Measurements from ENCODE around the gene AOPEP.

The AOPEP gene

DNA sequence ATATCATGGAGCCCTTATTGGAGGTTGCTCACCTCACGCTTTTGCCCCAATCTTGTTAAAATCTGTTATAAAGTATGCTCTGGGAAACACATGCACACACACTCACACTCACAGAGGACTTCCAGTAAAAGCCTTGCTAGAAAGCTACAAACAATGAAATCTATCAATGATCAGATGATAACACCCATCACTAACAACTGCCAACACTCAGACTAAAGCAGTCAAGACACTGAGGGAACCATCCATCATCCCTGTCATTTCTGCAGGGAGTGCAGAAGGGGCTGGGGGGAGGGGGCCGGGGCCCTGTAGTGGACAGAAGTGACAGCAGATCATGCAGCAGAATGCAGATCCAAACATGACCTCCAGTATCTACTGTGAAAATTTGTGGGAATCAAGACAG, 179.1 kb downstream of the AOPEP start:
- no peak for DNase-seq

DNA sequence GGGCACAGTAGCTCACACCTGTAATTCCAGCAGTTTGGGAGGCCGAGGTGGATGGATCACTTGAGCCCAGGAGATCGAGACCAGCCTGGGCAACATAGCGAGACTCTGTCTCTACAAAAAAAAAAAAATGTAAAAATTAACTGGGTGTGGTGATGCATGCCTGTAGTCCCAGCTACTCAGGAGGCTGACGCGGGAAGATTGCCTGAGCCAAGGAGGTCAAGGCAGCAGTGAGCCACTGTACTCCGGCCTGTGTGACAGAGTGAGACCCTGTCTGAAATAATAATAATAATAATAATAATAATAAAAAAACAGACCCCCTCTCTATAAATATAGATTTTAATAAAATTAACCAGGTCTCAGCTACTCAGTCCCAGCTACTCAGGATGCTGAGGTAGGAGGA, 179.7 kb downstream of the AOPEP start:
- DNase-seq = no peak

DNA sequence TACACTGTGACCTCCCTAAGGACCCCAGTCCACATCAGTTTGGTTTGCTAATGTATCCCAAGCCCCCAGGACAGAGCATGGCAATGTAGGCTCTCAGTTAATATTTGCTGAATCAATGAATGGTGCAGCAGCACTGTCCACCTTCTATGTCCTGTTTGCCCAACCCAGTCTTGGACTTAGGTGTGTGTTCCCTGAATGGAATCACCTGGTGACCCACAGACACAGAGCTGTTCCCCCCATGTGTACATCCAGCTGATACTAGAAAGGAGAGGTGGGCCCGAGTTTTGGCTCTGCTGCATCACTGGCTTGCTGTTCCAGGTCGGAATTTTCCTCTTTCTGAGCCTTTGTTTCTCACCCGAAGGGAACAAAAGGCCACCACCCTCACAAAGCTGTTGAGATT, 180.2 kb downstream of the AOPEP start:
- no peak for DNase-seq

DNA sequence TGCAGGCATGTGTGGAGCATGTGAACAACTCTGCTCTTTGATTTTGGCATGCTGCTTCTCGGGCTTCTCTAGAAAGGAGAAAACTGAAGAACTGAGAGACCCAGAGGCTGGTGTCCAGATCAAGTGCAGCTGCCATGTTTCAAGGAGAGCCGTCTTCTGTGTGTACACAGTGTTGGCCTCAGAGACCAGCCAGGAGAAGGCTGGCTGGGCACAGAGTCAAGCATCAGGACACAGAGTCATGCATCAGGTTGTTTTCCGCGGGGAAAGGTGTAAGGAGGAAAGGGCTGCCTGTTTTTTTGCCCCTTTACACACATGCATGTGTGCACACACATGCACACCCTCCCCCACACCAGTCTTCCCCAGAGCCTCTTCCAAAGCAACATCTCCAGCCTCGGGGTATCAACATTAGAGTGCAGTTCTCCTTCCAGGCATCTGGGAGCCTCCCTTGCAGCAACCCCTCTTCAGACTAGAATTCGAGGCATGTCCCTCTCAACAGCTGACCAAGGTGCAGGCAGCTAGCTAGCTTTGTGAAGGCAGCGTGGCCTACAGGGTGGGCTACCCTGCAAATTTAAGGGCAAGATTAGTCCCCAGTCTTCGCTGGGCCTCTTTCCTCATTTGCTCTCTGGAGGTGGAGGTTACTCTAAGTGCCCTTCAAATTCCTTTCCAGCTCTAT, 180.9 kb downstream of the AOPEP start:
- no peak for DNase-seq

DNA sequence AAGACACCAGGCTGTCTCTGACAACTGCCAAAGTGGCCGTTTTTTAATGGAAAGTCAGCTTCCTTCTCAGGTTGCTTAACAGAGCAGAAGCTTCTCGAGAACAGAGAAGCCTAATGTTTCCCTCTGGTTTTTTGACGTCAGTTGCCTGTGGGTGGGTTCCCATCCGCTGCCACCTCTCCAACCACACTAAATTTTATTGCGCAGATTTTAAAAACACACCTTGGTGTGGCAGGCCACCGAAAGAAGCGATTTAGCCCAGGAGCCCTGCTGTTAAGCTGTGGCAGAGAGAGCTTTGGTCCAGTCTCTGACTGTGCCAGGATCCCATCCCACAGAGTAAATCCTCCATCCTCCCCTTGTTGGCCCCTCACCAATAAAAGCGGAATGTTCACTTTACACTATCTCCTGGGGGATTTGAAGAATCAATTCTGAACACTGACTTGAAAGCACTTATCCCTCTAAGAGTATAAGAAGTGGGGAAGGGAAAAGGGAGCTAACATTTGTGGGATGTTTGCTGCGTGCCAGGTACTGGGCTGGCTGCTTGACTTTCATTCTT, 181.6 kb downstream of the AOPEP start:
- DNase-seq = no peak

DNA sequence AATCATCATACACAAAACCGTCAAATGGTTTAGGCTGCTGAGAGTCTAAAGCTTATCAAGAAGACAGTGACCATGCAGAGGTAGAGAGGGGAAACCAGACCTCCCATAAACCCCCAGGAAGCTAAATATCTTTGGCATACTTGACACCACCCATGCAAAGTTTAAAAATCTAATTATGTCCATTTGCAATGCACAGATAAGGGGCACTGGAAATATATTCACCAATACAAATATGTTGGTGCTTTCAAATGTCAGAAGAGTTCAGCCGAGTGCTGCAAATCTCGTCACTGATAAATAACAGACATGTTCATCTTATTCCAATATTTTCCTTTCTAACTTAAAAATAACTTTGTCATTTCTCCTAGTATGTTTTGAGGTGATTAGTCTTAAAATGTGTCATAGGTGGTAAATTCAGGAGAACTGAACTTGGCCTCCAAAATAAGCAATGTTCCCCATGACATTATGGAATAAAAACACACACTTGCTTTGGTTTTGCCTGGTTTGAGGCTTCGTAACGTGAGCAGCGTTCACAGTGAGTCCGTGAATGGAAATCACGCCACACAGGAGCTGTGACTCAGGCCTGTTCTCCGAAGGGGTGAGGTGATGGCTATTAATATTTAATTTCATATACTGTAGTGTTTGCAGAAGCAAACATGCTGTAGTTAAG, 182.2 kb downstream of the AOPEP start:
- DNase-seq = no peak

DNA sequence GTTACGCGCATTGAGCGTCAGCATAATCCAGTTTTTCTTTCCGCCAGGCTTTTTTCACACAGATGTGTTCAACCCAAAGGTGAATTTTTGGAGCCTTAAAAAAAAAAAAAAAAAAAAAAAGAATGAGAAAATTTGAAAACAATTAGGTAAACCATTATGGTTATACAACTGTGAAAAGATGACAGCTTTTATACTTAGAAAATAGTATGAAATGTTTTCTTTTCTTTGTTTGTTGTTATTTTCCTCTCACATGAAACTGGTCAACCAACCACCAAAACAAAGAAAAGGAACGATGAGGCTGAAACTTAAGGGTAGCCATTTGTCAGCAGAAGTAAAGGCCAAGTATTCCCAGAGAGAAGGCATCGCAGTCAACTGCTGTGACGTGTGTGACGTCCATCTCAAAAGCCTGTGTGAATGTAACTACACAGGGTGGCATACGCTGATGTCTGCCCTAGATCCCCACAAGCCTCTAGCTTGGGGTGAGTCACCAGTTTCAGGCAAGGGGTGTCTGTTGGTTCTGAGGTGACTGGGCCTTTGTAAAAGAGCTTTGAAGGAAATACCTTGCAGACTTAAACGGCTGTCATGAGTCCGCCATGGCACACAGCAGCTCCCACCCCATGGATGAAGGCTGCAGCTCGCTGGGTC, 182.9 kb downstream of the AOPEP start:
- no peak for DNase-seq

DNA sequence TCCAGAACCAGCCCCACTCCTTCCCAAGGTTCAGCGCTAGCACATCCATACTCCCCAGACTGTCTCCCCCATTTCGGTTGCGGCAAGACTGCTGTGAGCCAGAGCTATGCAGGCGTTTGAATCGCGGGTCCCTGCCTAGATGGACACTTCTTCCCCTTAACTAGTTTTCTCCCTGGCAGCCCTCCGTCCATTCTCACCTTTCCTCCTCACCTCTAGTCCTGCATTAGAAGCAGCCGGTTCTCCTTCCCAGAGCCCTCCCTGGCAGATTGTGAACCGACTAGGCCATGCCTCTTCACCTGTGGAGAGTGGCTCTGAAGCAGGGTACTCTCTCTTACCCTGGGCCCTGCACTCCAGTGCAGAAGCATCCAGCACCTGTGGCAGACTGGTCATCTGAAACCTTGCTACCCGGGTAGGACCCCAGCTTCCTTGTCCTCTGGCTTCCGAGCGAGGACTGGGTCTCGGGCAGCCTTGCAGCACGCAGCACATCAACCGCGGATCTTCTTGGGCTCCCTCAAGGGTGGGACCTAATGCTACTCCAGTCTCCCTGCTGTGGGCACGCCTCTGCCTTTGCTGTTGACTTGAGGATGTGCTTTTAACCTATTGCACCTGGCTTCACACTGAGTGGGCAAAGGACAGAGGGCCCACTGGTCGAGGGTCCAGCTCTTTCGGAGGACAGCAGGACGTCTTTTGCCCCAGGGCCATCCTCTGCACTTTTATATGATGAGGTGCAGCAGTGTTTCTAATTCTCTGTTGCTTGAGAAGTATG, 183.6 kb downstream of the AOPEP start:
- no peak for DNase-seq

DNA sequence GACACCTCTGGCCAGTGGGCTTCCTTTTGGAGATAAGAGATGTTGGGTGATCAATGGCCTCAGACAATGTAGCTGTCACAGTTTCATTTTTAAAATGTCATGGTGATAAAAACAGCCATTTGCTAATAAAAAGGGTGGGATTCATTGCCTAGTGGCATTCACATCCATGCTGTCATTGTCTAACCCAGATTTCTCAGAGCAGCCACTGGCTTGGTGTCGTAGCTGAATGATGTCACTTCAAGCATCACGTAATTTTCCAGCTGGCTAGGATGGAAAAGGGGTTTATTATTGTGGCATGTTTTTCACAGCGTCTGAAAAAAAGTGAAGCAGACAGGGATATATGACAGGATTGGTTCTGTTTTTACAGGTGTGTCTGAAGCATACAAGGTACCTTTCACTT, 184.7 kb downstream of the AOPEP start:
- no peak for DNase-seq

DNA sequence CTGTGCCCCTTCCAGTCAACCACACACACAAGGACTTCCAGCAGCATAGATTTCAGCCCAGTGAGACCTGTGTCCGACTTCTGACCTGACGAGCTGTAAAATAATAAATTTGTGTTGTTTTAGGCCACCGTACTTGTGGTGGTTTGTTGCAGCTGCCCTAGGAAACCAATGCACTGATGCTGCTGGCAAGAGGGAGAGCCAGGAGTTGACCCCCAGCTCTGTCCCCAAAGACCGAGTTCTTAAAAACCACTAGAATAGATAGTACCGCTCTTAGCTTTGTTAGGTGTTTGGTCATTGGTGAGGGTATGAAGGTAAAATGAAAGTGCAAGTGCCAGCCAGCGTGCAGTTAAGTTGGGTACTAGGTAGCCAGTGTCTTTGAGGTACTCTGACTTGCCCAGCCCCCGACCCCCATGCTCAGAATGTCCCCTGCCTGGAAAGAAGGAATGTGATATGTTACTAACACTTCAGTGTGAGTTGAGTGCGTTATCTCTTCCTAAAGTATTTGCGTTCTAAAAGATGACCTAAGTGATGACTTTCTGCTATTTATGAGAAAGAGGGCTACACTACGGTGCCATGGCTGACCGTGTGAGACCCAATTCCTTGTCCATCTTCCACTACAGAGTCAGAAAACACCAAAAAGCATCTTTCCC, 185.6 kb downstream of the AOPEP start:
- no peak for DNase-seq

DNA sequence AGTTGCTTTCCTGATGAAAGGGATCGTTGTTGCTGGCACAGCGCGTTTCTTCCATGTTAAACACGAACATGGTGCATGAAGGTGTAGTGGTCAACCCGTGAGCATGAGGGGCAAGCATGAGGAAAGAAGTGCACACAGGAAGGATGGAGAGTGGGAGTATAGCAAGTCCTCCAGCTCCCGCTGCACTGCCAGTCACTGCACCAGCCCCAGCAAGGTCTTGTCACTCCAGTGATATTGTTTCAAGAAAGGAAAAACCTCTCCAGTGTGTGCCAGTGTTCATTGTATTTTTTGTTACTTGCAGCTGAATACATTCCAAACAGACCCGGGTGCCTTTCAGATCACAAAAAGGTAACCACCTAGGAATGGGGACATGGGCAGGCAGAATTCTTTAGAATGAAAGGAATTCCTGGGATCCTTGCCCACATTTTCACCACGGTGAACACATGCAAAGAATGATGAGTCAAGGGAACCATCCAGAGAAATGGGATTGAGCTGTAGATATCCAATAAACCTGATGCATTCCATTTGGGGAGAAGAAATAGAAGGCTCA, 186.3 kb downstream of the AOPEP start:
- DNase-seq = no peak

DNA sequence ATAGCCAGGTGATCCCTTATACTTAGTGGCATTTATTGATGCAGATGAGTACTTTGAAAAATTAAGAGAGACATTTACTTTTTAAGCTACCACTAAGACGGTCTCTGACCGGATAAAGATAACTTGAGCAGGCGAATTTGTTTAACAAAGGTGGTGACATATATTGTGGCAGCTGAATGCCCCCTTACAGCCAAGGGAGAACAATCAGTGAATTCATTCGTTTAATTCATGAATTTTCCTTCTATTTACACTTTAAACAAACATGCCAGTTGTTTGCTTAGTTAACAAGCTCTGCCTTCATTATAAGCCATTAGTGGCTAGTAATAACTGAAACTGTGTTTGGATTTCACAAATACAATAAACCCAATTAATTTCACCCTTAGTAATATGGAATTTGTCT, 187.1 kb downstream of the AOPEP start:
- DNase-seq = no peak

DNA sequence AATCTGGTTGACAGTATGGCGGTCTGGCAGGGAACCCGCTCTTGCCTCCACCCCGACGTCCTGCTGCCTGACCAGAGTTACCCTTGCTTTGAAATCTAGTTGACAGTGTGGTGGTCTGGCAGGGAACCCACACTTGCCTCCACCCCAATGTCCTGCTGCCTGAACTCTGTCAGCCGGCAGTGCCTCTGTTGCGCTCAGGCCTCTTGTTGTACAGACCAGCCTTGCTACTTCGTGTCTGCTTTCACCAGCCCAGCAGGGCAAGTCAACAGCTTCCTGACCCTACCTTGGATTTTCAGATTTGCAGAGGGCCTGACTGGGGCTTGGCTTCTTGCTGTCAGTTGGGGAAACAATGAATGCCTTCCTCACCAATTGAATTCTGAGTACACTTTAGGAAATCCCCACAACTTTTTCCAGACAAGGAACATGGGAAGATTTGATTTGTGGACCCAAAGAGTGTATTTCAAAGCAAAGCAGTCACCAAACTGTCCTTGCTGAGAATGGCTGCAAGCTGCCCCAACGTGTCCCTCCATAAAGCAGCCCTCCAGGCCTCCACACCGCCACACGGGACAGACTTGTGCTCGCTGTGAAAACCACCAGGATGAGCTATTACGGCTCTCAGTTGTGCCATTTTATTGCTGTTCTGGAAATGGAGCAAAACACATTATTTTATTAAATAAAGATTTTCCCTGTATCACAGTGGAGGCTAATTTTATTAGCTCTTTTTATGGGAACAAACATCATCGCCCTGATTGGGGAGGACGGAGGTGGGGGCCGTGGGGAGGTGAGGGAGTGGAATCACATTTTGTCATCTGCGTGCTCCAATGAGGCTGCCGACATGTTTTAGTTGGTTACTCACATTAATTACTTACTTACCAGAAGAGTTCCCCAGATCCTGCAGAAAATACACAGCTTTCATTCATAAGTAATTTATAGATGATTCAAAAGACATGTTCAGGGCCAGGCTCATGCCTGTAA, 189.3 kb downstream of the AOPEP start:
- DNase-seq = no peak

DNA sequence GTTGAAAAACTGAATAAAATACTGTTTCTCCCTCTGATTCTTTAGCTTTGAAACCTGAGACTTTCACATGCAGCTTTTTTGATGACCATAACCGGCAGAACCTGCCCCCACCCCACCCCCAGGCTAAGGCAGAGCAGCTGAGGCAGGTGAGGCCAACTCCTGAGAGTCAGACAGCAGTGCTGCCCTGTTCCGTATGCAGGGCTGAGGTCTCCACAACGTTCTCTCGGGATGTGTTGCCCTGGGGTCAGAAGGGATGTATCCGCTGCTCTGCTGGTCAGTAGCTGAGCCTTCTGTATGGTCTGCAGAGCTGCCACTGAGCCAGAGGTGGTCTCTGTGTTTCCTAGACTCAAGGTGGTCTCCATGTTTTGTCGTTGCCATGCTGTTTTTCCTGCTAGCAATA, 190.5 kb downstream of the AOPEP start:
- DNase-seq = no peak

DNA sequence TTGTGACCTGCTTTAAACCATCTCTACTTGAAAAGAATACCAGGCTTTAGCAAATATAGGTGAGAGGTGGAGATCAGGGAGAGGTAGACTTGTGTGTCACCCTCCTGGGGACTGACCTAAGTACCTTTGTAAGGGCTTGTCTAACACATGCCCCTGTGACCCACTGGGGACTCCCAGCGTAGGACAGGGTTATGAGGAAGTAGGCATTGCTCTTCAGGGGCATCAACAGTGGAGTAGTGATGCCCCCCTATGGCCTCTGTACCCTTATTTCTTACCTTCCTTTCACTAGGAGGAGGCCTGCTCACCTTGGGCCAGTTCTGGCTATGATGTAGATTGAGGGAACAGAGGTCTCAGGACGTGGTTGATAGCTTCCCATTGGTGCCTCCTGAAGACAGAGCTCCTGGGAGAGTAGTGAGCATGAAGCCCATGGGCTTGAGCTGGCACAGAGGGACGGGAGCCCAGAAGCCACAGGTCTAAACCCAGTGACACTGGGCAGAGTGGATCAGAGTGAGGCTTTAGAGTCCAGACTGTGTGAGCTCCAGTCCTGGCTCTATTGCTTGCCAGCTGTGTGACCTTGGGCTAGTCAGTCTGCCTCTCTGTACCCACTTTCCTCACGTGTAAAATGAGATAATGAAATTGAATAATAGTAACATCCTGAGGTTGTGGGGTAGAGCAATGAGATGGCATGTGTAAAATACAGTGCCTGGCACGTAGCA, 191.7 kb downstream of the AOPEP start:
- no peak for DNase-seq

DNA sequence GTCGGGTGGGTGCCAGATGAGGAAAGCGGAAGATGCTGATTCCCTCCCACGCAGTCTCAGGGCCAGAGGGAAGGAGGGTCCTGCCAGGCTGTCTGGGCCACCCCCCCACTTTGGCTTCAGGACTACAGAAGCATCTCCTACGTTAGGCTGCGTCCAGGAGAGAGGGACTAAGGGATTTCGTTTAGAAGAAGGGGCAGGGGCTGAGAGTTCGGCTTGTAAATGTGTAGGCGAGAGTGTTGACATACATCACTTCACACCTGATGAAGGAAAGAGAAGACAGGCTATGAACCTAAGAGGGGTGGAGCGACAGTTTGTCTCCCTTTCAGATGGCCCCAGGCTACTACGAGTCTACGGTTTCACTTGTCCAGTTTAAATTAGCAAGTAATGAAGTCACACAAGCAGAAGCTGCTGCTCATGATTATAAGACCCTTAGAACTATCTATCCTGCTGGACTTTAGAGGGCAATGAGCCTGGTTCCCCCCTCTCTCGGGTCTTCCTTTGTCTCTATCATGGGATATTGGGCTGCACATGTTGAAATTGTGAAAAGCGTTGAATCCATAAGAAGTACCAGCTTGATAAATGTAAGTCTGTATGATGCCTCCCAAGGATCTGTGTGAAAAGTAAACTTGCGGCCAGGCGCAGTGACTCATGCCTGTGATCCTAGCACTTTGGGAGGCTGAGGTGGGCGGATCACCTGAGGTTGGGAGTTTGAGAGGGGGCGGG, 193.0 kb downstream of the AOPEP start:
- no peak for DNase-seq

DNA sequence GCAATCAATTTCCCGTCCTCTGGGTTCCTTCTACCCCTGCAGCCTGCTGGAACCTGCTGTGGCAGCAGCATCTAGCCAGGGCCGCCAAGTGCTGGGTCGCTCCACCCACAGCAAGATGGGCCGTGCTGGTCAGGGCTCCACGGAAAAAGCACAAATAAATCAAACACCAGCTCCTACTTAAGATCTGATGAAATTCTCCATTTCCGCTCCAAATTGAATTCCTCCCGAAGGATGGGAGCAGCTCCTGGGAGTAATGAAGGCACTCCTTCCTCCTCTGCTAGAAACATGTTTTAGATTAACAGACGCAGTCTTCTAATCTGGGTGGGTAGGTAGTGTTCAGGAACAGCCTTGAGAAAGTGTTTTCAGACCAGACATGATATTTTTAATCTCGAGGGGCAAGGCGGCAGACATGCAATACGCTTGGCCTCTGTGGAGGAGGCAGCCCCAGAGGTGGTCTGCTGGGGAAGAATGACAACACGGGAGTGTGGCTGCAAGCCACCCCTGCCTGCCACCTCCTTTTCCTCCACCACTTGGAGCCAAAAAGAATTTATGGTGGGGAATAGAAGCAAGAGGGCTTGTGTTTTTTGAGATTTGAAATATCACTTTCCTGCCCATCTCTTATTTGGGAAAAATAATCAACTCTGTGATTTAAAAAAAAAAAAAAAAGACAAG, 194.1 kb downstream of the AOPEP start:
- no peak for DNase-seq

DNA sequence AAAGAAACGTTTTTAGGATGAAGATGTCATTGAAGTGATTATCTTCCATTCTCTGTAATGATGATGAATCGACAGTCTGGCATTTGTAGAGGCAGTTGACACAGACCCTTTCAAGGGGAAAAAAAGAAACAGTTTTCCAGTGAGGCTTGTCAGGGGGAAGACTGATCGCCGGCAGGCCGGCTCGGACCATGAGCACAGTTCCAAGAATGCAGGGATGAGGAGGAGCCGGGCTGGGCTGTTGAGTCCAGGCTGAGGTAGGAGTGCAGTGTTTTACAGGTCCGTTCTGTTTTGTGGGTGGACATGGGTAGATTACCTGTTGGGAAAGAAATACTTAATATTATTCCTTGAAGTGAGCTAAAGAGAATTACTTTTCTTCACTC, 194.6 kb downstream of the AOPEP start:
- no peak for DNase-seq

DNA sequence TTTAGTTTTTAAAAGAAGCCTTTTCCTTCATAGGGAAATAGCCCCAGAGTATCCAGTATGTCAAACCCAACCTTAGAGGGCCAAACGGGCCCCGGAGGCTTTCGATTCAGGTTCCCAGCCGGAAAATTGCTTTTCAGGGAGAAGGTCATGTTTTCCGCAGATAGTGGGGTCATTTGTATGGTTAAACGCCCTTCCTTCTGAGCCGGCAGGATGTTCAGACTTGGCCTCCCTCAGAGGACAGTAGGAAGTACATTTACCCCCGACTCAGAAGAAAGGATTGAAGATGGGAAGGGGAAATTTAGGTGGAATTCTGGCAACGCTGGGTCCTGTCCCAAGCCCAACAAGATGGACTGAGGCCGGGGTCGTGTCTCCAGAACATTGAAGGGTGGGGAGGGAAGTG, 195.2 kb downstream of the AOPEP start:
- DNase-seq = no peak

All from NCI-H1694 (cell line).